HepG2 (cell line): ENCODE results near the gene MRM1. TPM values are rescaled to one million over a fixed set of nuclear protein-coding genes. Genes with fewer than 3 reads are reported as not detected.

Experiments
- AHDC1 ChIP-seq: sonication (generic); formaldehyde crosslinking; IDR thresholded peaks from 2 replicates; pipeline ENCODE4 v1.5.1; 2020; ENCODE audit warnings: mild to moderate bottlenecking, missing genetic modification reagents, borderline replicate concordance
- BCL6 ChIP-seq: IDR thresholded peaks from 2 replicates; pipeline ENCODE4 v1.6.1; 2016; ENCODE audit warnings: missing genetic modification reagents, missing compliant biosample characterization
- CHD2 ChIP-seq: IDR thresholded peaks from 2 replicates; pipeline ENCODE4 v1.6.1; 2011; ENCODE audit warnings: low read depth, low read length, improper control_type of control experiment
- DRAP1 ChIP-seq: IDR thresholded peaks from 2 replicates; pipeline ENCODE4 v1.6.1; 2016; ENCODE audit warnings: missing genetic modification reagents, missing compliant biosample characterization
- KLF15 ChIP-seq: sonication (generic); formaldehyde crosslinking; IDR thresholded peaks from 2 replicates; pipeline ENCODE4 v1.8.1; 2023; ENCODE audit warnings: borderline replicate concordance, mild to moderate bottlenecking, inconsistent platforms, missing genetic modification reagents, mixed read lengths
- NFE2L1 ChIP-seq: sonication (generic); formaldehyde crosslinking; IDR thresholded peaks from 2 replicates; pipeline ENCODE4 v1.4.0; 2020; ENCODE audit warnings: missing genetic modification reagents, mild to moderate bottlenecking, borderline replicate concordance
- PHF21A ChIP-seq: sonication (generic); formaldehyde crosslinking; IDR thresholded peaks from 2 replicates; pipeline ENCODE4 v1.5.0; 2020; ENCODE audit warnings: mild to moderate bottlenecking, missing genetic modification reagents
- PPARG ChIP-seq: conservative IDR thresholded peaks from 2 replicates; pipeline ENCODE4 v1.6.1; 2016; ENCODE audit warnings: missing biosample characterization, missing genetic modification reagents
- PRMT3 ChIP-seq: sonication (generic); formaldehyde crosslinking; IDR thresholded peaks from 2 replicates; pipeline ENCODE4 v1.8.1; 2022; ENCODE audit warnings: low read depth, mild to moderate bottlenecking, moderate library complexity, missing genetic modification reagents, borderline replicate concordance
- RFXANK ChIP-seq: IDR thresholded peaks from 2 replicates; pipeline ENCODE4 v1.6.1; 2016
- SP140L ChIP-seq: sonication (generic); formaldehyde crosslinking; IDR thresholded peaks from 2 replicates; pipeline ENCODE4 v1.4.0; 2020; ENCODE audit warnings: missing genetic modification reagents, borderline replicate concordance
- TAF15 ChIP-seq: fragments of 200-400 bp; formaldehyde crosslinking; IDR thresholded peaks from one replicate; pipeline ENCODE4 v1.6.1; 2018; ENCODE audit warnings: mild to moderate bottlenecking, low read depth, low read length; ENCODE audit not compliant: poor library complexity, severe bottlenecking
- ZBTB25 ChIP-seq: IDR thresholded peaks from 2 replicates; pipeline ENCODE4 v1.6.1; 2018; ENCODE audit warnings: missing genetic modification reagents
- ZC3H4 ChIP-seq: sonication (generic); formaldehyde crosslinking; IDR thresholded peaks from 2 replicates; pipeline ENCODE4 v1.4.0; 2020; ENCODE audit warnings: missing genetic modification reagents, borderline replicate concordance
- ZFP82 ChIP-seq: sonication (generic); formaldehyde crosslinking; IDR thresholded peaks from 2 replicates; pipeline ENCODE4 v1.5.1; 2020; ENCODE audit warnings: mild to moderate bottlenecking, missing genetic modification reagents, borderline replicate concordance
- ZNF24 ChIP-seq: fragments of 450-650 bp; IDR thresholded peaks from 2 replicates; pipeline ENCODE4 v1.6.1; 2017; ENCODE audit warnings: antibody characterized with exemption, mild to moderate bottlenecking
- ZNF441 ChIP-seq: sonication (generic); formaldehyde crosslinking; IDR thresholded peaks from 2 replicates; pipeline ENCODE4 v1.7.0; 2021; ENCODE audit warnings: missing genetic modification reagents, borderline replicate concordance
- ZNF550 ChIP-seq: sonication (generic); formaldehyde crosslinking; IDR thresholded peaks from 2 replicates; pipeline ENCODE4 v1.4.0; 2020; ENCODE audit warnings: mild to moderate bottlenecking, missing genetic modification reagents, borderline replicate concordance
- ZNF691 ChIP-seq: sonication (generic); formaldehyde crosslinking; IDR thresholded peaks from 2 replicates; pipeline ENCODE4 v1.4.0; 2020; ENCODE audit warnings: missing genetic modification reagents, low read depth, mild to moderate bottlenecking, borderline replicate concordance
- polyA plus RNA-seq, 8 experiments: library from polyadenylated mRNA; depleted of rRNA in 3 of 8; stranded (reverse) in 7 of 8; unstranded in 1 of 8; fragments of >200 nt; fragmentation: Illumina TruSeq in 4 of 8; extraction: Trizol in 4 of 8; gene quantifications; 2 replicates each; pipeline versions ENCODE4 v1.2.1 to v1.2.3, GENCODE V29; 2011 to 2016; ENCODE audit warnings: low read depth in 4 of 8, missing spikeins in 1 of 8, mixed read lengths in 1 of 8; ENCODE audit not compliant: insufficient read depth in 1 of 8
- total RNA-seq, 5 experiments: library from RNA; depleted of rRNA; stranded (reverse); fragments of >200 nt; fragmentation: Illumina TruSeq; extraction: Trizol; gene quantifications; 2 replicates each; pipeline ENCODE4 v1.2.3, GENCODE V29; 2016; ENCODE audit warnings: low read depth in 1 of 5
- TF ChIP-seq, protein P1 (sequence below): sonication (generic); formaldehyde crosslinking; IDR thresholded peaks from 2 replicates; pipeline ENCODE4 v1.4.0; 2020; ENCODE audit warnings: missing genetic modification reagents

The MRM1 gene
- total and polyA plus RNA-seq, 2 of the 13 experiments (the other 11 are each of a cell fraction or from before 2014, with no cell fraction given), result 4.1 to 11.3 TPM

DNA sequence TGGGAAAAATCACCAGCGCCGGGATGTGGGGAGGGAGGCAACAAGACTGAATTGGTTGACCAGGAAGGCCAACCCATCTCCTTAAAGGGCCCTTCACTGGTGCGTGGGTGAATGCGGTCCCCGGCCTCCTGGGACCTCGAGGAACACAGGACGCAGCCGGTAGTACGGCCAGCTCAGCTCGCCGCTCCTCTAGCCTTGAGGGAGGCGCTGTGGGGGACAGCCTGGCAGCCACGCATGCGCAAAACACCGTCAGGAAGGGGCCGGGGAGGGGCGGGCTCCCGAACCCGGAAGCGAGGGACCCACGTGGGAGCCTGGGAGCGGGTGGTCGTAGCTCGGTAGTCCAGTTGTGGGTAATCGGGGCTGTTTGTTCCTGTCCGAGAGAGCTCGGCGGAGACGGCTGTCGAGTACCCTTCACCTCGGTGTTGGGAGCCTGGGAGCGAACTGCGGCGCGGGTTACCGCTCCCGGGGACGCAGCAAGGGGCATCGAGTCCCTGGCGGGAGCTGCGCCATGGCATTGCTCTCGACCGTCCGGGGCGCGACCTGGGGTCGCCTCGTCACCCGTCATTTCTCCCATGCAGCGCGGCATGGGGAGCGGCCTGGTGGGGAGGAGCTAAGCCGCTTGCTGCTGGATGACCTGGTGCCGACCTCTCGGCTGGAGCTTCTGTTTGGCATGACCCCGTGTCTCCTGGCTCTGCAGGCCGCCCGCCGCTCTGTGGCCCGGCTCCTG, at the start of gene MRM1 (continued):
- TF ChIP-seq CHD2 (no peak), ZC3H4 (CRISPR knock-in tag) (peak; percentile 22; the same call in 1 of the 2 replicates), DRAP1 (CRISPR knock-in tag) (peak; percentile 34; the same call in 1 of the 2 replicates), ZNF691 (peak; percentile 29; the same call in 1 of the 2 replicates), ZNF550 (CRISPR knock-in tag) (no peak), ZFP82 (no peak), AHDC1 (no peak), NFE2L1 (CRISPR knock-in tag) (no peak), RFXANK (CRISPR knock-in tag) (no peak), KLF15 (CRISPR knock-in tag) (no peak; the same call in 1 of the 2 replicates), ZNF441 (CRISPR knock-in tag) (no peak), SP140L (no peak), TAF15 (no peak), PPARG (CRISPR knock-in tag) (no peak), PRMT3 (CRISPR knock-in tag) (no peak), PHF21A (CRISPR knock-in tag) (no peak), BCL6 (CRISPR knock-in tag) (peak; percentile 75), ZNF24 (no peak), ZBTB25 (CRISPR knock-in tag) (no peak)
- TF ChIP-seq, protein P1, sequence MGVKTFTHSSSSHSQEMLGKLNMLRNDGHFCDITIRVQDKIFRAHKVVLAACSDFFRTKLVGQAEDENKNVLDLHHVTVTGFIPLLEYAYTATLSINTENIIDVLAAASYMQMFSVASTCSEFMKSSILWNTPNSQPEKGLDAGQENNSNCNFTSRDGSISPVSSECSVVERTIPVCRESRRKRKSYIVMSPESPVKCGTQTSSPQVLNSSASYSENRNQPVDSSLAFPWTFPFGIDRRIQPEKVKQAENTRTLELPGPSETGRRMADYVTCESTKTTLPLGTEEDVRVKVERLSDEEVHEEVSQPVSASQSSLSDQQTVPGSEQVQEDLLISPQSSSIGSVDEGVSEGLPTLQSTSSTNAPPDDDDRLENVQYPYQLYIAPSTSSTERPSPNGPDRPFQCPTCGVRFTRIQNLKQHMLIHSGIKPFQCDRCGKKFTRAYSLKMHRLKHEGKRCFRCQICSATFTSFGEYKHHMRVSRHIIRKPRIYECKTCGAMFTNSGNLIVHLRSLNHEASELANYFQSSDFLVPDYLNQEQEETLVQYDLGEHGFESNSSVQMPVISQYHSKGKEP (CRISPR knock-in tag), result no peak
